Measurements from ENCODE around the gene WNT9A.

Gene WNT9A

GRCh38 chr1:227896710-227897655 is 50.7 kb downstream of the WNT9A start:
- Mint-ChIP-seq H3K4me1 (ENCODE audit: low read depth) (peaks cover 4% of the 10 kb centered on the region), H3K27ac (no peak overlapping the region), H3K27me3 (no peaks in the 10 kb centered on the region), H3K36me3 (ENCODE audit: low read depth) (no peaks in the 10 kb centered on the region), H3K9me3 (no peaks in the 10 kb centered on the region), H3K4me3 (no peak overlapping the region)
- peak; percentile 26 for DNase-seq

GRCh38 chr1:227895828-227896685 is 51.7 kb downstream of the WNT9A start:
- H3K4me1 Mint-ChIP-seq (ENCODE audit: low read depth), result peaks cover 4% of the 10 kb centered on the region
- no peaks in the 10 kb centered on the region for H3K9me3 Mint-ChIP-seq
- H3K4me3 Mint-ChIP-seq, result no peak overlapping the region
- DNase-seq, result peak; percentile 26
- H3K36me3 Mint-ChIP-seq (ENCODE audit: low read depth), result no peaks in the 10 kb centered on the region
- H3K27me3 Mint-ChIP-seq, result no peaks in the 10 kb centered on the region
- H3K27ac Mint-ChIP-seq, result no peak overlapping the region

DNA sequence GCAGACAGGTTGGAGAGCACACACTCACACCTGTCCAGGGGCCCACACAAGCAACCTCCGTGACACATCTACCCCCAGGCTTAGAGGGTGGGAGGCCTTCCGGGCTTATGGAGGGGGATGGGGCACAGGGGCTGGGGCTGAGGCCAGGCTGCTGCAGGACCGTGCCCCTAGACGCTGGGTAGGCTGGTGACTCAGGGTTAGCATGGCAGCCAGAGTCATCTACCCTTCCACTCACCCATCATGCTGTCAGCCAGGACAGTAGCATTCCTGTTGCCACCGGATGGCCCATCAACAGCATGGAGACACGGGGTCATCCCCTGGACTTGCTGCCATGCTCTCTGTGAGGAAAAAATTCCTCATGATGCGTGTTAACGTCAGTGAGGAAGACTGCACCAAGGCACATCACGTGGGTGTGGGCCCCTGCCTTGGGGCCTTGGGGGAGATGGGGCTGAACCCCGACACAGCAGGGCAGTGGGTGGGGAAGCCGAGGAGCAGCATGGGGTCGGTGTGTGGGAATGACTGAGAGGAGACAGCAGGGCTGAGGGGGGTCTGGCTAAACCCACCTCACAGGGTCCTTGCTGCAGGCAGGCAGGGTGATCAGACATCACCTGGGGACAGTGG is 52.8 kb downstream of the WNT9A start:
- DNase-seq, result peak; percentile 16
- peaks cover 4% of the 10 kb centered on the region for H3K4me1 Mint-ChIP-seq (ENCODE audit: low read depth)
- no peaks in the 10 kb centered on the region for H3K36me3 Mint-ChIP-seq (ENCODE audit: low read depth)
- no peak overlapping the region for H3K4me3 Mint-ChIP-seq
- no peaks in the 10 kb centered on the region for H3K27me3 Mint-ChIP-seq
- H3K27ac Mint-ChIP-seq, result no peak overlapping the region
- no peaks in the 10 kb centered on the region for H3K9me3 Mint-ChIP-seq

GRCh38 chr1:227893949-227894721 is 53.6 kb downstream of the WNT9A start:
- Mint-ChIP-seq H3K27ac (no peak overlapping the region), H3K27me3 (no peaks in the 10 kb centered on the region), H3K9me3 (no peaks in the 10 kb centered on the region)

GRCh38 chr1:227893300-227893948 is 54.3 kb downstream of the WNT9A start:
- Mint-ChIP-seq H3K27ac (peak overlapping the region; percentile 19), H3K9me3 (no peaks in the 10 kb centered on the region), H3K4me1 (ENCODE audit: low read depth) (peaks cover 3% of the 10 kb centered on the region), H3K27me3 (no peaks in the 10 kb centered on the region), H3K36me3 (ENCODE audit: low read depth) (no peaks in the 10 kb centered on the region), H3K4me3 (no peak overlapping the region)
- DNase-seq, result peak; percentile 25

More at GRCh38 chr1:227893949-227894721, 53.6 kb downstream of the WNT9A start:
- peak; percentile 24 for DNase-seq
- no peaks in the 10 kb centered on the region for H3K36me3 Mint-ChIP-seq (ENCODE audit: low read depth)
- peaks cover 4% of the 10 kb centered on the region for H3K4me1 Mint-ChIP-seq (ENCODE audit: low read depth)
- no peak overlapping the region for H3K4me3 Mint-ChIP-seq

- peak; percentile 25 for DNase-seq
- Mint-ChIP-seq H3K4me1 (ENCODE audit: low read depth) (peaks cover 3% of the 10 kb centered on the region), H3K36me3 (ENCODE audit: low read depth) (no peaks in the 10 kb centered on the region), H3K27ac (no peak overlapping the region), H3K9me3 (no peaks in the 10 kb centered on the region), H3K4me3 (no peak overlapping the region), H3K27me3 (no peaks in the 10 kb centered on the region)
Observed at GRCh38 chr1:227892489-227893299, 55.0 kb downstream of the WNT9A start.

DNA sequence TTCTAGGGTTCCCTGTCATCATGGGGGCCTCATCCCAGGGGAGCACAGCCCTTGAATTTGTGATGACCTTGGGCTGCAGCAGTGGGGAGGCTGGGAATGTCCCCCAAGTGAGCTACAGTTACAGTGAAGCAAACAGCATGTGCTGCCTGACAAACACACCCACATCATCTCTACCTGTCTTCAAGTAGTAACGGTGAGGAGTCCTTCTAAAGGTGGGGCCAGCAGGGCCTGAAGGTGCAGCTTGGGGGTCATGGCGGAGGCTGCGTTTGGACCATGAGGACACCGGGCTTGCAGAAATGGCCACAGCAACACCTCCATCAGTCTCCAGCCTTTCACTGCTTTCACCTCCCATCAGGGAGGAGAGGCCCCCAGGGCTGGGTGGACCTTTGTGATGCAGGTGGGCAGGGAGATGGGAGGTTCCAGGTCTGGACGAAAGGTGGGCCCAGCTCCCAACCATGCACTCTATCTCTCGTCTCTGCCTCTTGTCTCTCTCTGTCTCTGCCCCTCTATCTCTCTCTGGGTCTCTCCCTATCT is 55.7 kb downstream of the WNT9A start:
- H3K36me3 Mint-ChIP-seq (ENCODE audit: low read depth), result no peaks in the 10 kb centered on the region
- no peaks in the 10 kb centered on the region for H3K9me3 Mint-ChIP-seq
- DNase-seq, result no peak
- no peaks in the 10 kb centered on the region for H3K27me3 Mint-ChIP-seq
- no peak overlapping the region for H3K27ac Mint-ChIP-seq
- peaks cover 3% of the 10 kb centered on the region for H3K4me1 Mint-ChIP-seq (ENCODE audit: low read depth)
- no peak overlapping the region for H3K4me3 Mint-ChIP-seq

- Mint-ChIP-seq H3K4me3 (no peak overlapping the region), H3K27me3 (no peaks in the 10 kb centered on the region), H3K36me3 (ENCODE audit: low read depth) (no peaks in the 10 kb centered on the region), H3K27ac (no peak overlapping the region), H3K4me1 (ENCODE audit: low read depth) (peaks cover 7% of the 10 kb centered on the region), H3K9me3 (no peaks in the 10 kb centered on the region)
- no peak for DNase-seq
Observed at GRCh38 chr1:227891223-227891954, 56.3 kb downstream of the WNT9A start.

DNA sequence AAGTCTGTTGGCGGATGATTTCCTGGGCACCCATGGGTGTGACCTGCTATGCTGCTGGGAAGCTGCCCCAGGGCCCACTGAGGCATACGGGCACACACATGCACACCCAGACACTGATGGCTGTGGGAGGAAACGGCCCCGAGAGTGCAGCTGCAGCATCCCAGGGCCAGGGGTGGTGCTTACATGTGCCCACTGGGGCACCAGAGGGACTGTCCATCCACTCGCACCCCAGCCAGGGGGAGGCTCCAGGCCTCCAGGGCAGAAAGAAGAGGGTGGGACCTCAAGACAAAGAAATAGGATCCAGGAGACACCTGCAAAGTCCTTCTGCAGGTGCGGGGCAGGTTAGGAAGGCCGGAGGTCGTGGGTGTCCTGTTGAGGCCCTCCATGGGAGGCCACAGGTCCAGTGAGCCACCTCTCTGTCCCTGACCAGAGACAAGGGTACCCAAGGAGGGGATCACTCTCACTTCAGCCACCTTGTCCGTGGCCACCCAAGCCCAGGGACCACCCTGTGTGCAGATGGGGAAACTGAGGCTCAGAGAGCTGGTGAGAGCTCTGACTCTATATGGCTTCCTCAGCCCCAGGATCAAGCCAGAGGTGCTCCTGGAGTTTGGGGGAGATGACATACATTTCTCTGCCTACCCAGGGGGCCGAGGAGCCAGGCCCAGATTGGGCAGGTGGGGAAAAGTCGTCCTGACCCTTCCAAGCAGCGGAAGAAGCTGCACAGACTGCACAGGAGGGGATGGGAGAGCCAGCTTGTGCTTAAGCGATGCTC is 57.1 kb downstream of the WNT9A start:
- Mint-ChIP-seq H3K27ac (no peak overlapping the region), H3K9me3 (no peaks in the 10 kb centered on the region), H3K4me1 (ENCODE audit: low read depth) (peaks cover 13% of the 10 kb centered on the region), H3K27me3 (no peaks in the 10 kb centered on the region), H3K4me3 (no peak overlapping the region), H3K36me3 (ENCODE audit: low read depth) (no peaks in the 10 kb centered on the region)
- DNase-seq, result peak; percentile 26

- Mint-ChIP-seq H3K27me3 (no peaks in the 10 kb centered on the region), H3K4me3 (no peak overlapping the region), H3K4me1 (ENCODE audit: low read depth) (peaks cover 19% of the 10 kb centered on the region), H3K36me3 (ENCODE audit: low read depth) (no peaks in the 10 kb centered on the region), H3K27ac (no peak overlapping the region), H3K9me3 (no peaks in the 10 kb centered on the region)
- DNase-seq, result no peak
Observed at GRCh38 chr1:227889863-227890405, 57.8 kb downstream of the WNT9A start.

- DNase-seq, result peak; percentile 24
- no peak overlapping the region for H3K4me3 Mint-ChIP-seq
- H3K9me3 Mint-ChIP-seq, result no peaks in the 10 kb centered on the region
- peaks cover 23% of the 10 kb centered on the region for H3K4me1 Mint-ChIP-seq (ENCODE audit: low read depth)
- H3K36me3 Mint-ChIP-seq (ENCODE audit: low read depth), result no peaks in the 10 kb centered on the region
- H3K27ac Mint-ChIP-seq, result no peak overlapping the region
- H3K27me3 Mint-ChIP-seq, result no peaks in the 10 kb centered on the region
Observed at GRCh38 chr1:227889047-227889862, 58.5 kb downstream of the WNT9A start.

Measured in activated T-cell treated with anti-CD3 and anti-CD28 coated beads, Interleukin-2, amount 50 U/mL, for 24 hours (primary cell).